Measurements from ENCODE around the gene ZFYVE9.

DNA sequence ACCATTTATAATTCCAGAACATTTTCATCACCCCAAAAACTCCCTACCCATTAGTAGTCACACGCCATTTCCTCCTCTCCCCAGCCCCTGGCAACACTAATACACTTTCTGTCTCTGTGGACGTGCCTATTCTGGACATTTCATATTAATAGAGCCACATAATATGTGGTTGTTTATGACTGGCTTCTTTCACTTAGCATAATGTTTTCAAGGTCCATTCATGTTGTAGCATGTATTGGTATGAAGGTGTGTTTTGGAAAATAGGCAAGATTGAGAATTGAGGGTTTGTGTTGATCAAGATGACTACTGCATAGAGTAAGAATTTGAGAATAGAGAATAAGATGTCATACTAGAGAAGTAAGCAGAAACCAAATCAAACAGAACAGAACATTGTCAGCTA lies 67.5 kb downstream of the ZFYVE9 start:
- TF ChIP-seq POLR2A (IDR thresholded peaks at IDR 0.05; ENCODE audit: low read depth, low read length), result no peak
- TF ChIP-seq POLR2AphosphoS5 (IDR thresholded peaks at IDR 0.05; ENCODE audit: low read depth, low read length), result no peak
- TF ChIP-seq TAF1 (IDR thresholded peaks at IDR 0.05; ENCODE audit: borderline replicate concordance, low read depth, low read length), result no peak
